KMS-11 (cell line): ENCODE results near the gene ARFGEF3.
"Not testable (repeated sequence)": the region's sequence is repeated elsewhere in the genome, so short reads cannot be mapped to it uniquely, and the experiment has no call there.

Experiments used
- H2AFZ ChIP-seq: fragments of 200-600 bp; sonication (generic); 2 replicates; pipeline ENCODE4 v1.6.1; 2016; ENCODE audit warnings: antibody characterized with exemption, mixed run types, low read depth
- H3K27ac ChIP-seq: fragments of 200-600 bp; sonication (generic); 2 replicates; pipeline ENCODE4 v1.6.1; 2016; ENCODE audit warnings: mild to moderate bottlenecking, mixed run types
- H3K27me3 ChIP-seq: fragments of 200-600 bp; sonication (generic); 2 replicates; pipeline ENCODE4 v1.6.1; 2017; ENCODE audit warnings: mild to moderate bottlenecking, low read depth, mixed run types, moderate library complexity; ENCODE audit not compliant: insufficient read depth
- H3K36me3 ChIP-seq: fragments of 200-600 bp; sonication (generic); 2 replicates; pipeline ENCODE4 v1.6.1; 2017; ENCODE audit warnings: mild to moderate bottlenecking, mixed run types; ENCODE audit not compliant: insufficient read depth
- H3K4me1 ChIP-seq: fragments of 200-600 bp; sonication (generic); 2 replicates; pipeline ENCODE4 v1.6.1; 2016; ENCODE audit warnings: mild to moderate bottlenecking, low read depth, mixed run types; ENCODE audit not compliant: poor library complexity, severe bottlenecking
- H3K4me2 ChIP-seq: fragments of 200-600 bp; sonication (generic); 2 replicates; pipeline ENCODE4 v1.7.0; 2016; ENCODE audit warnings: mild to moderate bottlenecking, mixed run types
- H3K4me3 ChIP-seq: fragments of 200-600 bp; sonication (generic); IDR thresholded peaks from 2 replicates; pipeline ENCODE4 v1.6.1; 2017; ENCODE audit warnings: low read depth, low read length, mixed read lengths; ENCODE audit not compliant: insufficient read depth
- H3K79me2 ChIP-seq: fragments of 200-600 bp; sonication (generic); 2 replicates; pipeline ENCODE4 v1.6.1; 2016; ENCODE audit warnings: low read depth, mixed run types; ENCODE audit not compliant: insufficient read depth
- H3K9ac ChIP-seq: fragments of 200-600 bp; sonication (generic); 2 replicates; pipeline ENCODE4 v1.6.1; 2016; ENCODE audit warnings: mild to moderate bottlenecking, mixed run types
- H4K20me1 ChIP-seq: fragments of 200-600 bp; sonication (generic); 2 replicates; pipeline ENCODE4 v1.6.1; 2016; ENCODE audit warnings: mild to moderate bottlenecking, mixed run types; ENCODE audit not compliant: insufficient read depth
- CTCF ChIP-seq: fragments of 200-600 bp; sonication (generic); conservative IDR thresholded peaks from 2 replicates; pipeline ENCODE4 v1.6.1; 2017; ENCODE audit warnings: low read depth, mild to moderate bottlenecking, antibody characterized with exemption, low read length, moderate library complexity, mixed read lengths

The ARFGEF3 gene

GRCh38 chr6:138349891-138350290, 188.2 kb downstream of the ARFGEF3 start:
- Histone ChIP-seq H3K4me2 (no peak overlapping the region), H3K79me2 (no peaks in the 10 kb centered on the region), H3K27me3 (no peaks in the 10 kb centered on the region), H4K20me1 (no peaks in the 10 kb centered on the region), H3K4me3 (no peak overlapping the region), H3K4me1 (peaks cover 19% of the 10 kb centered on the region), H3K36me3 (no peaks in the 10 kb centered on the region), H3K9ac (no peak overlapping the region), H3K27ac (no peak overlapping the region), H2AFZ (no peak overlapping the region)
- TF ChIP-seq CTCF = no peak

GRCh38 chr6:138357928-138358327, 196.2 kb downstream of the ARFGEF3 start:
- Histone ChIP-seq H3K36me3 (no peaks in the 10 kb centered on the region), H4K20me1 (no peaks in the 10 kb centered on the region), H3K27ac (no peak overlapping the region), H3K27me3 (no peaks in the 10 kb centered on the region), H3K4me2 (no peak overlapping the region), H3K9ac (no peak overlapping the region), H2AFZ (no peak overlapping the region), H3K4me3 (no peak overlapping the region), H3K4me1 (no peaks in the 10 kb centered on the region), H3K79me2 (no peaks in the 10 kb centered on the region)
- TF ChIP-seq CTCF = no peak

GRCh38 chr6:138368684-138369083, 206.9 kb downstream of the ARFGEF3 start:
- not testable (repeated sequence) for H2AFZ ChIP-seq, H3K4me3 ChIP-seq, H3K9ac ChIP-seq, H3K36me3 ChIP-seq, H3K79me2 ChIP-seq, H3K27ac ChIP-seq, H3K4me2 ChIP-seq, H4K20me1 ChIP-seq, H3K4me1 ChIP-seq, H3K27me3 ChIP-seq

- Histone ChIP-seq H3K36me3 (no peaks in the 10 kb centered on the region), H4K20me1 (no peaks in the 10 kb centered on the region), H3K27me3 (no peaks in the 10 kb centered on the region), H2AFZ (no peak overlapping the region), H3K4me3 (no peak overlapping the region), H3K4me1 (no peaks in the 10 kb centered on the region), H3K9ac (no peak overlapping the region), H3K79me2 (no peaks in the 10 kb centered on the region), H3K27ac (no peak overlapping the region), H3K4me2 (no peak overlapping the region)
- TF ChIP-seq CTCF = no peak
These were observed 209.1 kb downstream of the ARFGEF3 start for GRCh38 chr6:138370631-138371451.

GRCh38 chr6:138371452-138371711, 209.6 kb downstream of the ARFGEF3 start:
- H3K36me3 ChIP-seq = no peaks in the 10 kb centered on the region
- no peak overlapping the region for H3K4me3 ChIP-seq
- no peaks in the 10 kb centered on the region for H3K79me2 ChIP-seq
- no peak overlapping the region for H2AFZ ChIP-seq
- no peaks in the 10 kb centered on the region for H3K4me1 ChIP-seq
- no peak for TF ChIP-seq CTCF
- no peak overlapping the region for H3K4me2 ChIP-seq
- H3K27ac ChIP-seq = no peak overlapping the region
- H3K27me3 ChIP-seq = no peaks in the 10 kb centered on the region
- no peaks in the 10 kb centered on the region for H4K20me1 ChIP-seq
- H3K9ac ChIP-seq = no peak overlapping the region
